Measurements from ENCODE around the gene CALD1. TPM values are rescaled to one million over a fixed set of nuclear protein-coding genes. Genes with fewer than 3 reads are reported as not detected.
A peak's percentile ranks its signal among the peaks of the same experiment; 100 is the strongest.

The CALD1 gene
- total RNA-seq, 4 donors from 2014 or later: 351 to 1,046 (median 551) TPM

DNA sequence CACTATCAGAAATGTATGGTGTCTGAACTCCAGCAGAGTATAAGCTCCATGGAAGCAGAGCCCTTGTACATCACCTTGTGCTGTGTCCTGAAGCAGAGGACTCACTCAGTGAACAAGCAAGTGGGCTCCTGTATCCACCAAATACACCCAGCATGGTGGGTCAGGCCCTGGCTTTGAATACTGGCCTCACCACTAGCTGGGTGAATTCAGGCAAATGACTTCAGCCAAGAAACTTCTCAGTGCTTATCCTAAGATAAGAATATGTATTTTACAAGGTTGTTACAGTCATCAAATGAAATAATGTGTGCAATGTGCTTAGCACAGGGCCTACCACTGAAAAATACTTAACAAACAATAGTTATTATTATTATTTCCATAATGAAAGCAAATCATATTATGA is 62.6 kb downstream of the CALD1 start:
- intact Hi-C loops (cut with DNase I; ENCODE audit: low total_unique reads): no loop called here
- TF ChIP-seq, protein P1, sequence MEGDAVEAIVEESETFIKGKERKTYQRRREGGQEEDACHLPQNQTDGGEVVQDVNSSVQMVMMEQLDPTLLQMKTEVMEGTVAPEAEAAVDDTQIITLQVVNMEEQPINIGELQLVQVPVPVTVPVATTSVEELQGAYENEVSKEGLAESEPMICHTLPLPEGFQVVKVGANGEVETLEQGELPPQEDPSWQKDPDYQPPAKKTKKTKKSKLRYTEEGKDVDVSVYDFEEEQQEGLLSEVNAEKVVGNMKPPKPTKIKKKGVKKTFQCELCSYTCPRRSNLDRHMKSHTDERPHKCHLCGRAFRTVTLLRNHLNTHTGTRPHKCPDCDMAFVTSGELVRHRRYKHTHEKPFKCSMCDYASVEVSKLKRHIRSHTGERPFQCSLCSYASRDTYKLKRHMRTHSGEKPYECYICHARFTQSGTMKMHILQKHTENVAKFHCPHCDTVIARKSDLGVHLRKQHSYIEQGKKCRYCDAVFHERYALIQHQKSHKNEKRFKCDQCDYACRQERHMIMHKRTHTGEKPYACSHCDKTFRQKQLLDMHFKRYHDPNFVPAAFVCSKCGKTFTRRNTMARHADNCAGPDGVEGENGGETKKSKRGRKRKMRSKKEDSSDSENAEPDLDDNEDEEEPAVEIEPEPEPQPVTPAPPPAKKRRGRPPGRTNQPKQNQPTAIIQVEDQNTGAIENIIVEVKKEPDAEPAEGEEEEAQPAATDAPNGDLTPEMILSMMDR (IDR thresholded peaks at IDR 0.05): no peak
- TF ChIP-seq POLR2A (IDR thresholded peaks at IDR 0.05): no peak
- H3K9me3 ChIP-seq: no peaks in the 10 kb centered on the region
- H3K4me1 ChIP-seq: peaks cover 0 to 12% of the 10 kb centered on the region in 2 donors
- no peak overlapping the region for H3K4me3 ChIP-seq
- no peaks in the 10 kb centered on the region for H3K27me3 ChIP-seq
- H3K36me3 ChIP-seq: no peaks in the 10 kb centered on the region
- DNase-seq: no peak
- peak overlapping the region; percentile 38 to 97 for H3K27ac ChIP-seq

GRCh38 chr7:134842886-134843430 is 63.5 kb downstream of the CALD1 start:
- H3K4me3 ChIP-seq: no peak overlapping the region
- no peak for DNase-seq
- no peaks in the 10 kb centered on the region for H3K9me3 ChIP-seq
- H3K4me1 ChIP-seq: peaks cover 0 to 12% of the 10 kb centered on the region in 2 donors
- no peaks in the 10 kb centered on the region for H3K27me3 ChIP-seq
- TF ChIP-seq POLR2A (IDR thresholded peaks at IDR 0.05): no peak
- TF ChIP-seq, protein P1 (IDR thresholded peaks at IDR 0.05): no peak
- peak overlapping the region; percentile 39 to 97 for H3K27ac ChIP-seq
- intact Hi-C loops (cut with DNase I; ENCODE audit: low total_unique reads): no loop called here
- no peaks in the 10 kb centered on the region for H3K36me3 ChIP-seq

- TF ChIP-seq POLR2A (IDR thresholded peaks at IDR 0.05): no peak
- TF ChIP-seq, protein P1 (IDR thresholded peaks at IDR 0.05): no peak
- Histone ChIP-seq H3K36me3 (no peaks in the 10 kb centered on the region), H3K9me3 (no peaks in the 10 kb centered on the region), H3K4me1 (peaks cover 0 to 12% of the 10 kb centered on the region in 2 donors), H3K4me3 (no peak overlapping the region), H3K27me3 (no peaks in the 10 kb centered on the region), H3K27ac (peak overlapping the region in 1 of 2 donors; percentile 23)
- intact Hi-C loops (cut with DNase I; ENCODE audit: low total_unique reads): no loop called here
- no peak for DNase-seq
Measured at GRCh38 chr7:134844200-134844599, 64.8 kb downstream of the CALD1 start.

DNA sequence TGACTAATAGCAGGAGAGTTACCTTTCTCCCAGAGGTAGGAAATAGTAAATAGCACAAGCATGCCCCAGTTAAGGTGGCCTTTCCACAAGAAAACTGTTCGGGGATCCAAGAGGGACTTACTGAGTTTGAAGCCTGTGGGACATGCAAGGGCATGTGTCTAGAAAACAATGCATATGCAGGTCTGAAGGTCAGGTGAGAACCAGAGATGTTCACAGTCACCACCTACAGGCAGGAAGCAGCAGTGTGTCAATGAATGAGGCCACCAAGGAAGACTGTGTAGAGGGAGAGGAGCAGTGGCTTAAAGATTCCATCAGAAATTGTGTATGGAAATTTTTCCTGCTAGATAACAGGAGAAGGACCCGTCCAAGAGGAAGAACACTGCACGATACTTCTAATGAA is 66.0 kb downstream of the CALD1 start:
- Histone ChIP-seq H3K9me3 (no peaks in the 10 kb centered on the region), H3K27ac (peak overlapping the region in 1 of 2 donors; percentile 23), H3K36me3 (no peaks in the 10 kb centered on the region), H3K4me3 (no peak overlapping the region), H3K27me3 (no peaks in the 10 kb centered on the region), H3K4me1 (peaks cover 0 to 13% of the 10 kb centered on the region in 2 donors)
- no peak for DNase-seq
- TF ChIP-seq POLR2A (IDR thresholded peaks at IDR 0.05): no peak
- TF ChIP-seq, protein P1 (IDR thresholded peaks at IDR 0.05): peak in 1 of 4 experiments; percentile 3
- intact Hi-C loops (cut with DNase I; ENCODE audit: low total_unique reads): no loop called here

GRCh38 chr7:134847851-134848588 is 68.6 kb downstream of the CALD1 start:
- H3K27ac ChIP-seq: peak overlapping the region; percentile 56 to 88
- H3K4me1 ChIP-seq: peaks cover 6 to 23% of the 10 kb centered on the region in 2 donors
- H3K9me3 ChIP-seq: no peaks in the 10 kb centered on the region
- DNase-seq: no peak
- no peak overlapping the region for H3K4me3 ChIP-seq
- no peaks in the 10 kb centered on the region for H3K27me3 ChIP-seq
- intact Hi-C loops (cut with DNase I; ENCODE audit: low total_unique reads): no loop called here
- no peaks in the 10 kb centered on the region for H3K36me3 ChIP-seq
- TF ChIP-seq POLR2A (IDR thresholded peaks at IDR 0.05): no peak
- TF ChIP-seq, protein P1 (IDR thresholded peaks at IDR 0.05): no peak

Data from uterus (tissue), 4 donors.